Activated CD8-positive, alpha-beta memory T cell treated with anti-CD3 and anti-CD28 coated beads for 4 hours (primary cell): ENCODE results near the gene SCN4A.
"Not testable (repeated sequence)": the region's sequence is repeated elsewhere in the genome, so short reads cannot be mapped to it uniquely, and the experiment has no call there.

Experiments used
- DNase-seq, 2 donors: peaks; one replicate each; pipeline ENCODE4 v3.0.0-alpha.2; 2020; ENCODE audit warnings: low read depth in 2 of 2

Gene SCN4A

GRCh38 chr17:63934183-63935112 is 38.3 kb downstream of the SCN4A start:
- no peak for DNase-seq

- no peak for DNase-seq
These were observed 39.1 kb downstream of the SCN4A start for GRCh38 chr17:63933598-63933997.

- DNase-seq, result no peak
These were observed 40.0 kb downstream of the SCN4A start for GRCh38 chr17:63932721-63933120.

DNA sequence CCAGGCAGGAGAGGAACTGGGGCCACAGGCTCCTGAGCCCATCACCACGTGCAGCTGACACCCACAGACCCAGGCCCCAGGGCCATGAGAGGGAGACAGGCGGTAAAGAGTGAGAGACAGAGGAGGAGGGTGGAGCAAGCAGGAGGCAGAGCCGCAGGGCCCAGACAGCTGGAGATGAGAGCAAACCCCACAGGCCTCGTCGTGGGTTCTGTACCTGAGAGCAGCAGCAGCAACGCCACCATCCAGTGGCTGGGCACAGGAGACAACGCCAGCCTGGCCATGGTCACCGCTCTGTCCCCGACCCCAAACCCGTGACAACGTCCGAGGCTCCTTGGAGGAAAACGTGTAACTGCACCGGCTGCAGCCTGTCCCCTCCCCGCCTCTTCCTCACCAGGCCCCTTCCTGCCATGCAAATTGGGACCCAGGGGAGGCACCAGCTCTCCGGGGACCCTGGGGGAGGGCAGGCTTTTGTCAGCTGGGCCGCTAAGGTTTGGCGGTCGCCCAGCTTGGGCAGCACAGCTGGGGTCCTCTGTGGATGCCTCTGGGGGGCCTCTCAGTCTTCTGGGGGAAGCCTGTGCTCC is 40.6 kb downstream of the SCN4A start, which contains the start of gene CD79B:
Gene CD79B, minus strand, starts transcription at position 351 of the 581 bp plus-strand sequence. Its CDS starts 70 bp downstream, at position 281.
- no peak for DNase-seq

DNA sequence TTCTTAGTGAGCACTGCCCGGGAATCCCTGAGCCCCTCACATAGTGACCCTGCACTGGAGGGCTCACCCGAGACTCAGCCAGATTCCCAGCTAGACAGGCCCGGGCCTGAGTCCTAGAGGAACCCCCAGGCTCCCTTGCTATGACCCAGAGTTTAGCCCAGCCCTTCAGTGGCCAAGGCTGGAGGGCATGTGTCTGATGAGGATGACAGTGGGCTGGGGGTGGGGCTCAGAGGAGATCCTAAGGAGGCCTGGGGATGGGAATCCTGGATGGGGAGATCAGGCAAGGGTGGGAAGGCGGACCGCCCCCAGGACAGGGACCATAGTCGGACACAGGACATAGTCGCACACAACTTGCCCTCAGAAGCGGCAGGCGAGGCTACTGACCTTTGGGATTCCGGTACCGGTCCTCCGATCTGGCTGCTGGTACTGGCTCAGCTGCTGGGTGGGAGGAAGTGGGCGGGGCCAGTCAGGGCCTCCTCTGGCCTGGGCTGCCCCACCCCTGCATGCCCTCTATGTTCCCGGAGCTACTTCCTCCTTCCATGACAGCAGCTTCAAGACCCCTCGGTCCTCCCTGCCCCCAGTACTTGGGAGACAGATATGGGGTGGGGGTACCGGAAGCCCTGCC is 41.7 kb downstream of the SCN4A start:
- peak in 1 of 2 donors; percentile 34 for DNase-seq

DNA sequence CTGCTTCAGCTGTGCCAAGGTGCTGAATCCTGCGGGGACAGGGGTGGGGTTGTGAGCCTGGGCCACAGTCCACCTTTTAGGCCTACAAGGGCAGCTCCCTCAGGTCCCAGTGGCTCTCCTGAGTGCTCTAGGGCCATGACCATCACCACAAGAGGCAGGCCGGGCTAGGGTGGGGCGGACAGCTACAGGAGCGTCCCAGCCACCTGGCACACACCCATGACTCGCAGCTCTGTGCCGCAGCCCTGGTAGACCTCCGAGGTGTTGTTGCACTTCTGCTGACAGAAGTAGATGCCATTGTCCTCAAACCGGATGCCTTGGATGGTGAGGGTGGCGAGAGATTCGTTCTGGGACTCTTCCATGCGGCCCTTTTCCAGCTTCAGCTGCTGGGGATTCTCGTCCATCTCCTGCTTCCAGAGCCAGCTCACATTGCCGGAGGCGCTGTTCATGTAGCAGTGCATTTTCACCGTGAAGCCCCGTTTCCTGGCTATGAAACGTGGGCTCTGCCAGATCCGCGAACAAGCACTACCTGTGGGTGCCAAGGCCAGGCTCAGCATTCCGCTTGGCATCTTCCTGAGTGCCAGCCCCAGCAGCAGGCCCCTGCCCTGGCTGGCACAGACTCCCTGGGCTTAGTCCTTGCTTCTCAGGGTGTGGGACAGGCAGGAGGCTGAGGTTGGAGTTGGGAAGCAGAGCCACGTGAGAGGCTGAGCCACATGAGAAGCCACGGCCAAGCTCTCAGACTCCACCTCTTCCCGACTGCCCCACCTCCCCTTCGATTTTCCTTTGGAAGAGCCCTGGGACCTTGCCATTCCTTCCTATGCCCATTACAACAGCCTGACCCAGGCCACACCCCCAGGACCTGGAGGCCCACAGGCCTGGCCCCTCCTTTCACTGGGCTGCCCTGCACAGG is 42.6 kb downstream of the SCN4A start:
- no peak for DNase-seq

DNA sequence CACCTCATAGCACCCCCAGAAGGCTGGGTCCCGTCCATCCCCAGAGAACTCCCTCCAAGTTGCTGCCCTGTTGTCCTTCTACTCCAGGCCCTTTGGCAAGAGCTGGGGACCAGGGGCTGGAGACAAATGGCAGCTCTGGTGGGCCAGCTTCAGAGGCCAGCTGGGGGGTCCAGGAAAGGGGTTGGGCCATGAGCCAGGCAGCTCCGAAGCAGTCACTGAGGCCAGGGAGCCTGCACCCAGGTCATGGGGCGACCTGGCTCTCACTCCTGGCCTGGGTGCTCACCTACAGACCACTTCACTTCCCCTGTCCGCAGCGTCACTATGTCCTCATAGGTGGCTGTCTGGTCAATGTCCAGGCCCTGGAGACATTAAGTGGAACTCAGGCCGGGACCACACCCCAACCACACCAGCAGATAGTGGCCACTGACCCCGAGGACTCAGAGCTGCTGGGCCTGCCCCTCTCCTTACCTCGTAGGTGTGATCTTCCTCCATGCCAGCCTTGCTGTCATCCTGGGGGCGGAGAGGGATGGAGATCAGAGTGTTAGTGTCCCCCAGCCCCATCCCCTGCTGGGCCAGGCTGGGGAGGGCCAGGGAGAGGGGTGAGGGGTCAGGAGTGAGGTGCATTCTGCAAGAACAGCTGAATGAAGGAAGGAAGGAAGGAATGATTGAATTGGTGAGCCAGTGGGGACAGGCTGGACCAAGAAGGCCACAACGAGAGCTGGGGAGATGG is 43.6 kb downstream of the SCN4A start:
- DNase-seq, result no peak

GRCh38 chr17:63928172-63928666 is 44.5 kb downstream of the SCN4A start:
- DNase-seq, result no peak

DNA sequence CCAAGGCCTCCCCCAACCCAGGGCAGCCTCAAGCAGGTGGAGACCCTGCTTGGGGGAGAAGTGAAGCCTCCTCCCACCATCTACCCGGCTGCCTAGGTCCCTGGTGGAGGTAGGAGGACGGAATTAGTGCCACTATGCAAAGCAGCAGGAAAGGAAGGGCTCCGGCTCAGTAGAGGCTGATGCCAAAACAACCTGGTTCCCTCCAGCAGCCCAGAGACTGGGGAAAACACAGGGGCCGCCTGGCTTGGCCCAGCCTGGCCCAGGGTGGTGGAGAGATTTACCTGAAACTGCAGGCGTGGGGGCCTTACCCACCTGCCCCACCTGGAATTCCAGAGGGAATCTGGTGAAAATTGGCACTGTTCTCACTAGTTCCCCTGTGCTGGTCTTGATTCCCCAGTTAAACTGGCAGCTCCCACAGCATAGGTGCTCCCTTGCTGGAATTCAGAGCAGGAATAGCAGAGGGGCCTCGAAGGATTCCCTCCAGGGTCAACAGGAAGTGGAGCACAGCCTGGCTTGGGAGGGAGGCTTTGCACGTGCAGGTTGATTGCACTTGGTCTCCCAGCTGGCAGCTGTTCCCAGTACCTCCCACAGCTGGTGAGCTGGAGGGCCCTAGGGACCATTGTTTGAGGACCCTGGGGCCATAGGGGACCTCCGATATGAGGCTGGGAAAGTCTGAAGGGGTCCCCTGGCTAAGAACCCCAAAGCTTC is 45.1 kb downstream of the SCN4A start:
- DNase-seq, result no peak

DNA sequence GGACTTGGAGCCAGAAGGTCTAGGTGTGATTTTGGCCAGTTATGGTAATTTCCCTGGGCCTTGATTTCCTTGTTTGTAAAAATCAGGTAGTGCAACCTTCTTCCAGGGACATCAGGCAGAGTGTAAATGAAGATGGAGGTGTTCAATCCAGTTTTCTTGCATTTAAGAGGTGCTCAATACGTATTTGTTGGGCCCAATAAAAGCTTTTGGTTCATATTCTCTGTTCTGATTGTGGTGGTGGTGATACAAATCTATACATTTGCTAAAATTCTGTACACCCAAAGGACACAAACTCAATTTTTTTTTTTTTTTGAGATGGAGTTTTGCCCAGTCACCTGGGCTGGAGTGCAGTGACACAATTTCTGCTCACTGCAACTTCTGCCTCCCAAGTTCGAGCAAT is 46.6 kb downstream of the SCN4A start:
- no peak for DNase-seq

DNA sequence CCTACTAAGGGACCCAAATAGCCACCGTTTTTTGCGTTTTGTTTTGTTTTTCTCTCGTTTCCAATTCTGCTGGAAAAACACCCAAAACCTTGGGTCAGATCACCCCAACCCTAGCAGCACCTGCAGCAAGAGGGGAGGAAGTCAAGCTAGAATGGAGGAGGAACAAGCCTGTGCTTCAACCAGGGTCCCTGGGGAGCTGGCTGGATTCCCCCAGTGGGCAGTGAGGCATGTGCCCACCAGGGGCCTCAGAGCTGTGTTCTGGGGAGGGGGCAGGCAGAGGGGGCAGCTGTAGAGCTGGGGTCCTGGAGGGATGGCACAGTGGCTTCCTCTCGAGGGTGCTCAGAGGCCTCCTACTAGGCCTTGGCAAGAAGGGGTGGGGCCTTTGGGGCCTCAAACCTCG is 47.1 kb downstream of the SCN4A start:
- no peak for DNase-seq

GRCh38 chr17:63922402-63922801 is 50.3 kb downstream of the SCN4A start:
- DNase-seq, result not testable (repeated sequence)

DNA sequence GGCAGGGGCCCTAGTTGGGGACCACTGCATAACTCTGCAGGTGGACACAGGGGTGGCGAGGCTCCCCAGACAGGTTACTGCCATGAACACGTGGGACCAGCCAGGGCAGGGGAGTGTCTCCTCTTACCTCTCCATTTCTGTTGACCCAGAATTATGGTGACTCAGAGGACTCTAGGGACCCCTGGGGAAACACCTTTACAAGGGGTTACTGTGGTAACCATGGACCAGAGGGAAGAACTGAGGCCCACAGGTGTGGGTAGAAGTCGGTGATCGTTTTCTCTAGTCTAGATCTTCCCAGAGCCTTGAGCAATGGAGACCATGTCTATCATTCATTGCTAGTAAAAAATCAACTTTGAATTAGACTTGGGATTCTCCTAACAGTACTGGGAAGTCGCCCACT is 51.9 kb downstream of the SCN4A start:
- not testable (repeated sequence) for DNase-seq

GRCh38 chr17:63920050-63920449 is 52.7 kb downstream of the SCN4A start:
- not testable (repeated sequence) for DNase-seq

- peak; percentile 48 to 50 for DNase-seq
These were observed 53.4 kb downstream of the SCN4A start for GRCh38 chr17:63919311-63919723.

- not testable (repeated sequence) for DNase-seq
These were observed 53.9 kb downstream of the SCN4A start, which contains the start of gene GH1 for GRCh38 chr17:63918789-63919305. GH1 (minus strand) TSS chr17:63918839; CDS start chr17:63918776, 63 bp downstream.

DNA sequence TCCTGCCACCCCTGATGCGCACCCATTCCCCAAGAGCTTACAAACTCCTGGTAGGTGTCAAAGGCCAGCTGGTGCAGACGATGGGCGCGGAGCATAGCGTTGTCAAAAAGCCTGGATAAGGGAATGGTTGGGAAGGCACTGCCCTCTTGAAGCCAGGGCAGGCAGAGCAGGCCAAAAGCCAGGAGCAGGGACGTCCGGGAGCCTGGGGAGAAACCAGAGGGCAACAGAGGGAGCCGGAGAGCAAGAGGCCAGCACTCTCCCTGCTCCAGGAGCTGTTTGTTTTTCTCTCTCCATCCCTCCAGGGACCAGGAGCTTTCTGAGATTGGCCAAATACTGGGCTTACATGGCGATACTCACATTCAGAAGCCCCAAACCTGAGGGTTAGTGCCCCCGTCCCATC is 54.4 kb downstream of the SCN4A start:
- DNase-seq, result no peak

GRCh38 chr17:63917646-63918045 is 55.1 kb downstream of the SCN4A start:
- DNase-seq, result no peak

GRCh38 chr17:63917206-63917605 is 55.5 kb downstream of the SCN4A start:
- DNase-seq, result not testable (repeated sequence)
